HG02973 (cell line): ENCODE data around the gene YIPF4.
"Not testable (repeated sequence)": the region's sequence is repeated elsewhere in the genome, so short reads cannot be mapped to it uniquely, and the experiment has no call there.

Experiments
- ATAC-seq: cut with Tn5 transposase; IDR thresholded peaks from one replicate; pipeline ENCODE4 v1.9.1; 2021; ENCODE audit warnings: moderate library complexity; ENCODE audit not compliant: unreplicated experiment

The YIPF4 gene

GRCh38 chr2:32277674-32278477, at the start of gene YIPF4:
Gene YIPF4 (plus strand): TSS chr2:32277904. CDS start chr2:32278156, 252 bp downstream.
- peak; percentile 97 for ATAC-seq

- no peak for ATAC-seq
Measured at GRCh38 chr2:32228181-32228580, 49.5 kb upstream of the YIPF4 start.

DNA sequence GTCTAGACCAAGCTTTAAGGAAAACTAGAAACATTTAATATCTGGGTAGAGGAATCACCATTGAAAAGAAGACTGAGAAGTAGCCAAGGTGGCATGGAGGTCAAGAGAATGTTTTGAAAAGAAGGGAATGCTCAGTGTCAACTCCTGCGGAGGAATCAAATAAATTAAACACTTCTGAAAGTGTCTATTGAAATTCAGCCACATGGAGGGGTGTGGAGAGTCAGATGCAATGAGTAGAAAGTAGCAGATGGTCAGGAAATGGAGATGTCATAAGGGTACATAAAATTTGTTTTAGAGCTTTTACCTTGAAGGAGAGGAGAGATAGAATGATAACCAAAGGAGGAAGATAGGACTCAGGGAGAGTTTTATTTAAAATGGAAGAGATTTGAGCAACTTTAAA, 48.1 kb upstream of the YIPF4 start:
- ATAC-seq: no peak

DNA sequence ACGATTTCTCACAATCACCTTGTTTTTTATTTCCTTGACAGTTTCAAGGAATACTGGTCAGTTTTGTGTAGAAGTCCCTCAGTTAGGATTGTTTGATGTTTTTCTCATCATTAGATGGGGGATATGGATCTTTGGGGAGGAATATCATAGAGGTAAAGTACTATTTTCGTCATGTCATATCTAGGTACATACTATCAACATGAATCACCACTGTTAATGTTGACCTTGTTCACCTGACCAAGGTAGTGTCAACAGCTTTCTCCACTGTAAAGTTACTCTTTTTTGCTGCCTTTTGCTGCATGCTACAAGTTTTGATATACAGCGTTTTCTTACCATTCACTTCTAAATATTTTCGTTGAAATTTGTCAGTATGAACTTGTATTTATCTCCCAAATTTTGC, 45.7 kb upstream of the YIPF4 start:
- no peak for ATAC-seq

DNA sequence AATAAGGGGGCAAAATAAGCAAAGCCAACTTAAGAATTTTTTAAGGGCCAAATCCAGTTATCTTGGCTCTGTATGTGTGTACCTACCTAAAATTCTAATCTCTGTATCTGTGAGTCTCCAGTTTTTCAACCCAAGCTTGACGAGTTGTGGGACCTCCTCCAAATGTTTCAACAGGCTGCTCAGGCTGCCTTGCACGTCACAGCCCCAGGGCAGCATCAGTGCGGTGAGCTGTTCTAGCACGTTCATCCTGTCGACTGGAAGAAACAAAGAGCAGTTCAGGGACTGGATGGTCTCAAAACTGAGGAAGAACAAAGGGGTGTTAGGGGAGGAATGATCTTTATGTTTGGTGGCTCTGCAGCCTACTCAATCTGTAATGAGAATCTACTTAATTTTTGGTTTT, 42.4 kb upstream of the YIPF4 start:
- ATAC-seq: no peak

- ATAC-seq: no peak
Measured at GRCh38 chr2:32237488-32237887, 40.2 kb upstream of the YIPF4 start.

DNA sequence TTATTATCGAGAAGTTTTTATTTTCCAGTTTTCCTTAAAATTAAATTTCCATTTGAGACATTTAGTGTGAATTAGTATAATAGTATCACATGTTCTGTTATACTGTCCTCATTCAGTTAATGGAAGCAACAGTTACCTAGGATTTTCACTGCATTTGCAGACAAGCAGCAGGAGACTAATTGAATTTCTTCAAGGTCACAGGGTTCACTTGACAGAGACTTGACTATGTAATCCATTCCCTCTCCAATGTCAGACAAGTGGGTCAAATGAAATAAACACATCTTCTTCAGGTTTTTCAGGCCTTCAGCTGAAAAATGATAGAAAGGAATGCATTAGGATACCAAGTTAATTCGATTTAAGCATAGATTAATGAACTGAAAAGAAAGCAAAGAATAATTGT, 39.7 kb upstream of the YIPF4 start:
- ATAC-seq: no peak

- ATAC-seq: no peak
Measured at GRCh38 chr2:32242331-32242730, 35.4 kb upstream of the YIPF4 start.

GRCh38 chr2:32246911-32247310, 30.8 kb upstream of the YIPF4 start:
- ATAC-seq: no peak

DNA sequence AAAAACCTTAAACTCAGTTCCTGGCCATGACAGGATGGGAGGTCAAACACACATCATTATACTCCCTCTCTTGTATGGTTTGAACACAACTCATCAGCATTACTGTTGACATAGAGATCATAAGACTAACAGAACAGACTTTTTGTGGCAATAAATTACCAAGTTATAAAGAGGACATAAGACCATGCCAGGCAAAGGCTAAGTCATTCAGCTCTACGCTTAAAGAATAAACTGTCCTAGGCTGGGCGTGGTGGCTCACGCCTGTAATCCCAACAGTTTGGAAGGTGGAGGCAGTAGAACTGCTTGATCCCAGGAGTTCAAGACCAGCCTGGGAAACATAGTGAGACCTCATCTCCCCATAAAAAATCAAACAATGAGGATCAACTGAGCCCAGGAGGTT, 29.4 kb upstream of the YIPF4 start:
- no peak for ATAC-seq

DNA sequence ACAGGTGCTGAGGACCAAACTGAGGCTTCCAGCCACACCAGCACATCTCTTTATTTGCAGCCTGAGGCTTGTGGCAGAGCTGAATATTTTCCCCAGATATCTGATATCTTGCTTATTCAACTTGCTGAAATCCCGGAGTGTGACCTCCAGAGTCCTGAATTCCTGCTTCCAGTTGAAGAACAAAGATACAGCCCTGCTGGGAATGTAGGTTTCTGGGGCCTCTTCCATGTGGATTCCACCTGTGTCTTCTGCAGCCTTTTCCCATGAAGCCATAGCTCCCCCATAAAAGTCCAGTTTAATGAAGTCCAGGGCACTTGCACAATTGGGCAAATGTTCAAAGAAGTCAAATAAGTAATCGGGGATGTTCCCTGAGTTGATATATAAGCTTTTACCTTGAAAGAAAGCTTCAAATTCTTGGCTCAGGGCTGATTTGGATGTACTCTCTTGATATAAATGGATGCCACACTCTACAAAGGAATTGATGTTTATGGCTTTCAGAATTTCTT, 27.9 kb upstream of the YIPF4 start:
- no peak for ATAC-seq

DNA sequence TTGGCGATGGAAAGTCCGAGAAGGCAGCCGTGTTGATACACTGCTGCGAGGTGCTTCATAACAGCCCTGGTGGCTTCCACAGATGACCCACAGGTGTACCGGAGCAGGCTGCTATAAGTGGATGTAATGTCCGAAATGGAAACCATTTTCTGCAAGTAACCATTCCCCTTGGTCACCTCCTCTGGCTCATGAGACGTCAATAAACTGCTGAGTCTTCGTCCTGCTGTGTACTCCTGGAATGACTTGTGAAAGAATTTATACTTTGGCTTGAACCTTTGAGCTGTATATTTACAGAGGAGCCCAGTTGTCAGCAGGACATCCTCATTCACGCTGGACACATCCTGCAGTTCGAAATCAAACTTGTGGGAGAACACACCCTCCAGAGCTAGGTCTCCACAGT, 27.4 kb upstream of the YIPF4 start:
- ATAC-seq: no peak

DNA sequence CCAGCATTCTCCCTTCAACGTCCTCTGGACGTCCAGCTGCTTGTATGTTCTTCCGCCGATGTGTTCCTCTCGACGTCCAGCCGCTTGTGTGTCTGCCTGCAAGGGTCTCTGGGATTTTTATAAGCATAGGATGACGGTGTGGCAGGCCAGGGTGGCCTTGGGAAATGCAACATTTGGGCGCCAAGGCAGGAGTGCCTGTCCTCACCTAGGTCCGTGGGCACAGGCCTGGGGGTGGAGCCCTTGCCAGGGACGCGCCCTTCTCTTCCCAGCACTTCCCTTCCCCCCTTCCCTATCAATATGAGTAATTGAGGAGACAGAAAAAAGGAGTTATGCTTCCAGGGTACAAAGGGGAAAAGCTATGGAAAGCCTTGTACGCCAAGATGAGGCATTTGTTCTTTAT, 19.5 kb upstream of the YIPF4 start:
- ATAC-seq: no peak

DNA sequence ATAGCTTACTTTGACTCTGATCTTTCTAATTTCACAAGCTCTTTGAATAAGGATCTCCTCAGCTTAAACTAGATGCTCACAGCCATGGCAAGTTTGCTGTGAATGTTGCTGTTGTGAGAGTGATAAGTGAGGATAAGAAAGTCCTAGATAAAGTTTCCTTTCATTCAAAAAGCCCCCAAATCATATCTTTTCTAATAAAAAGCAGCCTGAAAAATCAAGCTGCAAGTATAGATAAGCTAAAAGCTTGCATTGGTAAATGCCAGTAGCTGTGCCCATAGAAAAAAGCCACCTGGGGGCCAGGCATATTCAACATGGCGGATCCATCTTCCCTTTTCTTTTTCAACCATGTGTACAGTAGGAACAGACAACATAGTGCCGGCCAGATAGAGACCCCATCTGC, 17.3 kb upstream of the YIPF4 start:
- ATAC-seq: no peak

- ATAC-seq: no peak
Measured at GRCh38 chr2:32262105-32262504, 15.6 kb upstream of the YIPF4 start.

- ATAC-seq: peak; percentile 94
Measured at GRCh38 chr2:32264422-32265105, 13.1 kb upstream of the YIPF4 start, which contains the start of gene NLRC4. Gene NLRC4 (minus strand): TSS chr2:32264886. CDS start chr2:32256775, 8,111 bp downstream.

GRCh38 chr2:32271063-32271462, 6.6 kb upstream of the YIPF4 start:
- ATAC-seq: no peak

- no peak for ATAC-seq
Measured at GRCh38 chr2:32272279-32272678, 5.4 kb upstream of the YIPF4 start.

DNA sequence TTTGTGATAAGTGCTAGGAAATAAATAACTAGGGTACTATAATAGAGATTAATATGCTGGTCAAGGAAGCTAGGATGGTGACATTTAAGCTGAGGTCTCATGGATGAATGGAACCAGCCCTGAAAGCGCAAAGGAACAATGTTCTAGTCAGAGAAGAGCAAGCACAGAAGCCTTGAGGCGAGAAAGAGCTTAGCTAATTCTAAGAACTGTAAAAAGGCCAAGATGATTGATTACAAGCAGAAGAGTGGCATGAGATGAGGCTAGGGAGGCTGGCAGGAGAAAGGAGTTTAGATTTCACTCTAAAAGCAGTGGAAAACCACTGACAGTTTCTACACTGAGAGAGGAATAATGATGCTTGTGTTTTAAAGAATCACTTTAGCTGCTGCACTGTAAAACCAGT, 3.4 kb upstream of the YIPF4 start:
- ATAC-seq: no peak

DNA sequence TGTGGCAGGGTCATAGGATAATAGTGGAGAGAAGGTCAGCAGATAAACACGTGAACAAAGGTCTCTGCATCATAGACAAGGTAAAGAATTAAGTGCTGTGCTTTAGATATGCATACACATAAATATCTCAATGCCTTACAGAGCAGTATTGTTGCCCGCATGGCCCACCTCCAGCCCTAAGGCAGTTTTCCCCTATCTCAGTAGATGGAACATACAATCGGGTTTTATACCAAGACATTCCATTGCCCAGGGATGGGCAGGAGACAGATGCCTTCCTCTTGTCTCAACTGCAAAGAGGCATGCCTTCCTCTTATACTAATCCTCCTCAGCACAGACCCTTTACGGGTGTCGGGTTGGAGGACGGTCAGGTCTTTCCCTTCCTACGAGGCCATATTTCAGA, 1.9 kb upstream of the YIPF4 start:
- not testable (repeated sequence) for ATAC-seq

DNA sequence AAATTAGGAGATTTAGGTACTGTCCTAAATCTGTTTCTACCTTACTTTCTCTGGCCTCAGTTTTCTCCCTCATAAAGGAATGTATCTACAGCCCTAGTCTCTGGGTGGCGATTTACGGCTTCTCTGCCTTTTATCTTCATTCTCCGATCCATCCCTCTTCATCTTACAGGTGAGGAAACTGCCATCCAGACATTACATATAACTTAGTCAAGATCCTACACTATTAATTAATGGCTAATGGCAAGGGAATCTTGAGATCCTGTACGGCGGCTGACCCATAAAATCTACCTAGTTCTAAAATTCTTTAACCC, 386 bp upstream of the YIPF4 start:
- peak; percentile 7 for ATAC-seq

DNA sequence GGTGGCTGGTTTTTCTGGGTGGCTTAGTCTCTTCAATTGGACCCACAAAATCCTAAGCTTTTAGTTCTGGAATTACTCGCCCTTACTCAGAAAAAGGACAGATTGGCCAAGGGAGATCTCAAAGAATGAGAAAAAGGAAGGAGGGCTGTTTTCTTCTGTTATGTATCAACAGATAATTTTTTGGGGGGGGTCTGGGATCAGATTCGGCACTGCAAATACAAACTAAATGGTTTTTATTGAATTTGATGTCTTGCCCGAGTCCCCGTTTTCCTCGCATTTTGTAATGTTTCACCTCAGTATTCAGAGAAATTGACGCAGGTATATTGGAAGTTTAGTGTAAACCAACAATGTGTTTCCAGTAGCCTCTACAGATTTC, 762 bp downstream of the YIPF4 start:
- no peak for ATAC-seq
